ENCODE results near the gene OLA1.

Gene OLA1

DNA sequence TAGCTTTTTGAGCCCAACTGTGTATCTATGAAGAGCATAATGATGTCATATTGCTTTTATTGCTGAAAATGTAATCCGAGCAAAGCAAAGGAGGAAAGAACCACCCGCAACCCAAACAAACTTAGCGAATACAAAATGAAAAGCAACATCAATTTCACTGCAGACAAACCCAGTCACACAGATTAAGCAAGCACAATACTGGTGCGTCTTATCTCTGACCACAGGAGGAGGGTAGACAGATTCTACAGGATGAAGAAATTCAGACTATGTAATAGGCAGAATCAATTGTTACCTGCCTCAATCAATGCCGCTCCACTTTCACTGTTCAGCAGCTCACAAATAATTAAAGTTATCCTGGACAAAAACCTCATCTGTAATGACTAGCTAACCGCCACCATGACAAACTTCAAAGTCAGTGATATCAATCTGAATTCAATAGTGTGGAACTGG lies 167.6 kb downstream of the OLA1 start:
- Histone ChIP-seq H3K36me3 (ENCODE audit: control insufficient read depth in 1 of 2, insufficient read depth in 2 of 2, low read length in 2 of 2) (no peaks in the 10 kb centered on the region), H3K27me3 (ENCODE audit: low read depth, low read length) (no peaks in the 10 kb centered on the region), H3K4me1 (ENCODE audit: control insufficient read depth in 1 of 2, insufficient read depth in 2 of 2, low read length in 2 of 2) (no peaks in the 10 kb centered on the region), H3K4me3 (ENCODE audit: low read depth in 1 of 2, low read length in 2 of 2) (no peak overlapping the region), H3K27ac (ENCODE audit: low read length) (no peak overlapping the region), H3K9me3 (ENCODE audit: control insufficient read depth in 1 of 2, low read length in 2 of 2) (no peaks in the 10 kb centered on the region)

DNA sequence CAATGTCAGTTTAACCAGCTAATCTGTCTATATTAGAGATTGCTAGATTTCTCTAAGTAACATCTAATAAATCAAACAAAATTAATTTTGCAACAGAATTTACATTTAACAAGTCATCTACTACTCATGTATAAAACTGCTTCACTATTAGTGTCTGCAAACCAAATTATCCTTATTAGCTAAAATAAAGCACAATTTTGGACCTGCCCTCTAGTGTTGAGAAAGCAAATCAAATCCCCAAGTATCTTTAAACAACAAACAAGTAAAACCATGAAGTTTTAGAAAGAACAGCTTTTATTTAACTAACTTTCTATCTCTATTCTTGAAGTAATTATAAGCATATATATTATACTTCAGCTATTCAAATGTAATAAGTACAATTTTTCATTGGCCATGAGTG lies 170.1 kb downstream of the OLA1 start:
- Histone ChIP-seq H3K27me3 (ENCODE audit: low read depth, low read length) (no peaks in the 10 kb centered on the region), H3K9me3 (ENCODE audit: control insufficient read depth in 1 of 2, low read length in 2 of 2) (no peaks in the 10 kb centered on the region), H3K36me3 (ENCODE audit: control insufficient read depth in 1 of 2, insufficient read depth in 2 of 2, low read length in 2 of 2) (peaks cover 4 to 9% of the 10 kb centered on the region in 2 donors), H3K27ac (ENCODE audit: low read length) (no peak overlapping the region), H3K4me3 (ENCODE audit: low read depth in 1 of 2, low read length in 2 of 2) (no peak overlapping the region), H3K4me1 (ENCODE audit: control insufficient read depth in 1 of 2, insufficient read depth in 2 of 2, low read length in 2 of 2) (no peaks in the 10 kb centered on the region)

DNA sequence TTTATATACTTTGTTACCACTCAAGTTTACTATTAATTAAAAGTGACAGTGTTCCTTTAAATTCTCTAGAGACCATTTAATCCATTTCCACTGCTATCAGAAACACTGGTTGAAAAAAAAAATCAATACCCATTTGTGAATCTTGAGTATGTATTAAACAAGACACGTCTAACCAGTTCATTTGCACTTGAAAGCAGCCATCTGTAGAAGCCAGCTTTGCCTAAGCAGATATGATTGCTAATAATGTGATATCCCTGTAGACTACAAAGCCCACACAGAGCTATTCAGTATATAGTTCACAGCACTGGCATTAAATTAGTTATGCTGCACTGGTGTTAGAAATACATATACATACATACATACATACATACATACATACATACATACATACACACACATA lies 171.4 kb downstream of the OLA1 start:
- Histone ChIP-seq H3K9me3 (ENCODE audit: control insufficient read depth in 1 of 2, low read length in 2 of 2) (no peaks in the 10 kb centered on the region), H3K4me1 (ENCODE audit: control insufficient read depth in 1 of 2, insufficient read depth in 2 of 2, low read length in 2 of 2) (no peaks in the 10 kb centered on the region), H3K27ac (ENCODE audit: low read length) (no peak overlapping the region), H3K36me3 (ENCODE audit: control insufficient read depth in 1 of 2, insufficient read depth in 2 of 2, low read length in 2 of 2) (peaks cover 4 to 9% of the 10 kb centered on the region in 2 donors), H3K27me3 (ENCODE audit: low read depth, low read length) (no peaks in the 10 kb centered on the region), H3K4me3 (ENCODE audit: low read depth in 1 of 2, low read length in 2 of 2) (no peak overlapping the region)

DNA sequence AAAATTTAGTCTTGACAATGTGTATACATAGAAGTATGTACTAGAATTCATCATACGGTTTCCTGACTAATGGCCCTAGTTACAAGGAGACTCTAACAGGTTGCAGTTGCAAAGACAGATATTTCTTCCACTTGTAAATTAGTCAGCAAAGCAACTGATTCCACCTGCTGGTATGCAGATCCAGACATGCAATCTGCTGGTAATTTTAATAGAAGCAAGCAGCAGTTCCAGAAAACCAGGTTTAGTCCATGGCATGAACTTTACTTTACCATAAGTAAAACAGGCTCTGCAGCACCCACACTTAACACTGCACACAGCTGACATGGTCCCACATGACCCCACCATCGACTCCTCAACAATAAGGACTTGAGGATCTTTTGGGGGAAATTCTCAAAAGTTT lies 172.3 kb downstream of the OLA1 start:
- Histone ChIP-seq H3K4me1 (ENCODE audit: control insufficient read depth in 1 of 2, insufficient read depth in 2 of 2, low read length in 2 of 2) (no peaks in the 10 kb centered on the region), H3K27ac (ENCODE audit: low read length) (no peak overlapping the region), H3K27me3 (ENCODE audit: low read depth, low read length) (no peaks in the 10 kb centered on the region), H3K4me3 (ENCODE audit: low read depth in 1 of 2, low read length in 2 of 2) (no peak overlapping the region), H3K9me3 (ENCODE audit: control insufficient read depth in 1 of 2, low read length in 2 of 2) (no peaks in the 10 kb centered on the region), H3K36me3 (ENCODE audit: control insufficient read depth in 1 of 2, insufficient read depth in 2 of 2, low read length in 2 of 2) (peaks cover 4 to 9% of the 10 kb centered on the region in 2 donors)

DNA sequence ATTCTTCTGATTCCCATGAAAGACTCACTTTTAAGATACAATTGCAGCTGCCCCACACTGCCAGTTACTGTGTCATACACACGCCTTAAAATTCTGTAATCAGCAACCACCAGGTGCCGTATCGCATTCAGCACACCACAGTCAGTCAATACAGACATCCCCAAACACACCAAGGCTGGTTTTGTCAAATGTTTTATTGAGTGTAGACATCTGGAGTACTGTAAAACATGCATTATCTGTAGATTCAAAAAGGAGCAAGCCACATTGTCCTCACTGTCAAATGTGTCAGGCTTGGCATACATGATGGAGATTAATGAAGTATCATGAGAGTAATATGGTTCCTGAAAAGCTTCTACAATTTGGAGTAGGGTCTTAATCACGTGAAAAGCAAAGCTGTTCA lies 173.5 kb downstream of the OLA1 start:
- no peak overlapping the region for H3K27ac ChIP-seq (ENCODE audit: low read length)
- no peaks in the 10 kb centered on the region for H3K9me3 ChIP-seq (ENCODE audit: control insufficient read depth in 1 of 2, low read length in 2 of 2)
- H3K4me3 ChIP-seq (ENCODE audit: low read depth in 1 of 2, low read length in 2 of 2) = no peak overlapping the region
- no peaks in the 10 kb centered on the region for H3K4me1 ChIP-seq (ENCODE audit: control insufficient read depth in 1 of 2, insufficient read depth in 2 of 2, low read length in 2 of 2)
- peaks cover 4 to 9% of the 10 kb centered on the region in 2 donors for H3K36me3 ChIP-seq (ENCODE audit: control insufficient read depth in 1 of 2, insufficient read depth in 2 of 2, low read length in 2 of 2)
- no peaks in the 10 kb centered on the region for H3K27me3 ChIP-seq (ENCODE audit: low read depth, low read length)

DNA sequence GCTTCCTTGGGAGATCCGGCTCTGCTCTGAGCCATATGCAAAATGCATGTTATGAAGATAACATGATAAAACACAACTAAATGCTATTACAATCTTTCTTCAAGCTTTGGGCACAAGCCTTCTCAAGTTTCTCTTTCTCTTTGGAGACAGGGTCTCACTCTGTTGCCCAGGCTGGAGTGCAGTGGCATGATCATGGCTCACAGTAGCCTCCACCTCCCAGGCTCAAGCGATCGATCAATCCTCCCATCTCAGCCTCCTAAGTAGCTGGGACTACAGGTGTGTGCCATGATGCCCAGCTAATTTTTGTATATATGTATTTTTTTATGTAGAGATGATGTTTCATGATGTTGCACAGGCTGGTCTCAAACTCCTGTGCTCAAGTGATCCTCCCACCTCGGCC lies 175.5 kb downstream of the OLA1 start:
- no peaks in the 10 kb centered on the region for H3K4me1 ChIP-seq (ENCODE audit: control insufficient read depth in 1 of 2, insufficient read depth in 2 of 2, low read length in 2 of 2)
- no peak overlapping the region for H3K27ac ChIP-seq (ENCODE audit: low read length)

DNA sequence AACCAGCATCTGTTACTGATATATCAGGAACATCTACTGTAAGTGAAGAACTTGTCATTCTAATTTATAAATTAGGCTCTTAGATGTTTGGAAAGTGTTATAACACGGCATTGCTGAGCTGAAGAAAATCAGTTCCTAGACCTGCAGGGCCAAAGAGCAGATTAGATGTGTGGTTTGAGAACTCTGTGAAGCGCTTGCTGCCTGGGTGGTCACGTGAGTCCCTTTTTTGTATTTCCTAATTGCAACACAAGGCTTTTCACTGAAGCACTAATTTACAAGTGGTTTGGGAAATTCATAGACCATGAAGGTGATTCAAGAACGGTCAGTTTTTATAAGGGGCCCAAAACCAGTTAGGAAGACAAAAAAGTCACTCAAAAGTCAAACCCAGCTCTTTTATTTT lies 176.3 kb downstream of the OLA1 start:
- Histone ChIP-seq H3K27ac (ENCODE audit: low read length) (no peak overlapping the region), H3K36me3 (ENCODE audit: control insufficient read depth in 1 of 2, insufficient read depth in 2 of 2, low read length in 2 of 2) (peaks cover 4 to 9% of the 10 kb centered on the region in 2 donors), H3K27me3 (ENCODE audit: low read depth, low read length) (no peaks in the 10 kb centered on the region), H3K4me1 (ENCODE audit: control insufficient read depth in 1 of 2, insufficient read depth in 2 of 2, low read length in 2 of 2) (no peaks in the 10 kb centered on the region), H3K4me3 (ENCODE audit: low read depth in 1 of 2, low read length in 2 of 2) (no peak overlapping the region), H3K9me3 (ENCODE audit: control insufficient read depth in 1 of 2, low read length in 2 of 2) (no peaks in the 10 kb centered on the region)

More for the DNA sequence above, 175.5 kb downstream of the OLA1 start:
- no peaks in the 10 kb centered on the region for H3K9me3 ChIP-seq (ENCODE audit: control insufficient read depth in 1 of 2, low read length in 2 of 2)
- H3K36me3 ChIP-seq (ENCODE audit: control insufficient read depth in 1 of 2, insufficient read depth in 2 of 2, low read length in 2 of 2) = peaks cover 4 to 9% of the 10 kb centered on the region in 2 donors
- H3K4me3 ChIP-seq (ENCODE audit: low read depth in 1 of 2, low read length in 2 of 2) = no peak overlapping the region
- H3K27me3 ChIP-seq (ENCODE audit: low read depth, low read length) = no peaks in the 10 kb centered on the region

DNA sequence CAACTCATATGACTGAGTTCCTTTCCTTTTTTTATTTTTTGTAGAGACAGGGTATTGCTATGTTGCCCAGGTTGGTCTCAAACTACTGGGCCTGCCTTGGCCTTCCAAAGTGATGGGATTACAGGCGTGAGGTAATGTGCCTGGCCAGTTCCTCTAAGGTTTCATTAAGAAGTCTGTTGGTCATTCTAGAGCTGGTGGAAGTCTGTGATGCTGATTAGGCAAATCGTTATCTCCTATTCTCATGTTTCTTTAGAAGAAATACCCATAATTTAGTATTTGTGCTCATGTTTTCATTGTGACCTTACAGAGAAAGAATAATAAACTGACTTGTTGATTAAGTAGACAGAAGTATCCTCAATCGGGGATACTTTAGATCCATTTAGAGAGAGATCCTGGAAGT lies 177.0 kb downstream of the OLA1 start:
- H3K9me3 ChIP-seq (ENCODE audit: control insufficient read depth in 1 of 2, low read length in 2 of 2) = no peaks in the 10 kb centered on the region
- no peak overlapping the region for H3K4me3 ChIP-seq (ENCODE audit: low read depth in 1 of 2, low read length in 2 of 2)
- H3K4me1 ChIP-seq (ENCODE audit: control insufficient read depth in 1 of 2, insufficient read depth in 2 of 2, low read length in 2 of 2) = no peaks in the 10 kb centered on the region
- no peak overlapping the region for H3K27ac ChIP-seq (ENCODE audit: low read length)
- H3K36me3 ChIP-seq (ENCODE audit: control insufficient read depth in 1 of 2, insufficient read depth in 2 of 2, low read length in 2 of 2) = peaks cover 4 to 9% of the 10 kb centered on the region in 2 donors
- no peaks in the 10 kb centered on the region for H3K27me3 ChIP-seq (ENCODE audit: low read depth, low read length)

DNA sequence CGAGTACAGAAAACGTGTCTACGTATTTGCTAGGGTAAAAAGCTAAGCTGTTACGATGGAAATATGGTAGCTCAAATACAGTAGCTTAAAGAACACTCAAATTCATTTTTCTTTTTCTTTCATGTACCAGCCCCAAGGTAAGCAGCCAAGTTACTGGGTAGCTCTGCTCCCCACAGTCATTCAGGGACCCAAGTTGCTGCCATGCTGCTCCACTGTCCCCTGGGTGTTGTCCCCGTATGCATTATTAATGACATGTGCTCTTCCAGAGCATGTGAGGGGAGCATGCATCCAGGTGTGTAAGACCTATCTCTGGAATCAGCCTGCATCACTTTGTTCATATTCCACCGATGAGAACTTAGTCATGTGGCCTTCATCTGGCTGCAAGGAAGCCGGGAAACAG lies 178.1 kb downstream of the OLA1 start:
- Histone ChIP-seq H3K27me3 (ENCODE audit: low read depth, low read length) (no peaks in the 10 kb centered on the region), H3K36me3 (ENCODE audit: control insufficient read depth in 1 of 2, insufficient read depth in 2 of 2, low read length in 2 of 2) (peaks cover 4 to 9% of the 10 kb centered on the region in 2 donors), H3K4me3 (ENCODE audit: low read depth in 1 of 2, low read length in 2 of 2) (no peak overlapping the region), H3K27ac (ENCODE audit: low read length) (no peak overlapping the region), H3K9me3 (ENCODE audit: control insufficient read depth in 1 of 2, low read length in 2 of 2) (no peaks in the 10 kb centered on the region), H3K4me1 (ENCODE audit: control insufficient read depth in 1 of 2, insufficient read depth in 2 of 2, low read length in 2 of 2) (no peaks in the 10 kb centered on the region)

DNA sequence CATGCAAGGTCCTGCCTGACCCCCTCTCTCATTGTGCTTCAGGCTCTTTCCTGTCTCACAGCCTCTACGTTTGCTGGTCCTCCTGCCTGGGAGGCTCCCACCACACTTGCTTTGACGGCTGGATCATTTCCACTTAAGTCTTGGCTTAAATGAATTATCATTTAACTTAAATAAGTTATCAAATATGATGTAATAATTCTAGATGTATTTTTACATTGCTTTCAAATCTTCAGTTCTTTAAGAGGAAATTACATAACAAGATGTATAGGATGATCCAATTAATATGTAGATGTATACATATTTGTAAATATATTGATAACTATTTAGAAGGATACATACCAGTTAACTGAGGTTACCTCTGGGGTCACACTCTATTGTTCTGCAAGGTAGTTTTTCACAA lies 180.5 kb downstream of the OLA1 start:
- Histone ChIP-seq H3K4me1 (ENCODE audit: control insufficient read depth in 1 of 2, insufficient read depth in 2 of 2, low read length in 2 of 2) (no peaks in the 10 kb centered on the region), H3K4me3 (ENCODE audit: low read depth in 1 of 2, low read length in 2 of 2) (no peak overlapping the region), H3K9me3 (ENCODE audit: control insufficient read depth in 1 of 2, low read length in 2 of 2) (no peaks in the 10 kb centered on the region), H3K27ac (ENCODE audit: low read length) (no peak overlapping the region), H3K36me3 (ENCODE audit: control insufficient read depth in 1 of 2, insufficient read depth in 2 of 2, low read length in 2 of 2) (no peaks in the 10 kb centered on the region), H3K27me3 (ENCODE audit: low read depth, low read length) (no peaks in the 10 kb centered on the region)

DNA sequence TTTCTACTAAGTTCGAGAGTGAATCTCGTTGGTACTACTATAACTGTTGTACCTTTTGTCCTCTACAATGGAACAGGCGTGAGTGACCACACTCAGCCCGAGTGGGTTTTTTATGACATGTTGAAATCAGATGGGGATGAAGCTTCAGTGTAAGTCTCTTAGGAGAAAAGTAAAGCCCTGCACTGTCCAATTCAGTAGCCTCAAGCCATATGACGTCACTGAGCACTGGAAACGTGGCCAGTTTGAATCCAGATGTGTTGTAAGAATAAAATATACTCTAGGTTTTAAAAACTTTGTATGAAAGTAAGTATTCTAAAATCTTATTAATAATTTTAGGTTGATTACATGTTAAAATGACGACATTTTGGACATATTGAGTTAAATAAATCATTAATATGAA lies 181.5 kb downstream of the OLA1 start:
- Histone ChIP-seq H3K4me3 (ENCODE audit: low read depth in 1 of 2, low read length in 2 of 2) (no peak overlapping the region), H3K9me3 (ENCODE audit: control insufficient read depth in 1 of 2, low read length in 2 of 2) (no peaks in the 10 kb centered on the region), H3K27ac (ENCODE audit: low read length) (no peak overlapping the region)

DNA sequence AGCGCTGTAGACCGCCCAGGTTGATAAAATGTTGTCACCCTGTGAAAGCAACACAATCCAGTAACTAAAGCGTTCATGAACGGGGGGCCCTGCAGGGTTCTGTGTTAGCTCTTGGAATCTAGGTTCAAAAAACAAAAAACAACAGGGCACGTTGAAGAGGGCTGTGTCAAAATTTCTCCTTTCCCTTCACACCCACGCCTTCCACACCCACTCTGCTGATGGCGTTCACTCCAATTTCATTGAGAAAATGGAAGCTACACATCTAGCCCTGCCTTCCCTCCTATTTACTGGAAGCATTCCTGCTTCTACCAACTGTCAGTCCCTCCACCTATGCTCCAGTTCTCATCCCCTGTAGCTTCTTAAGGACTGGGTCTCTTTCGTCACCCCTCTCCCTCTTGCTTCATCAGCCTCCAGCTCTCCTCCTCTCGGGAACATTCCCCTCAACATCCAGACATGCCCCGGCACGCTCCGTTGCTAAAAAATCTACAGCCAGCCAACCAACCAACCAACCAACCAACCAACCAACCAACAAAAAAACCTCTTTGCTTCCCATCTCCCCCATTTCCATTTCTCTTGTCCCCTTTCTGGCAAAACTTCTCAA lies 184.7 kb downstream of the OLA1 start:
- no peak overlapping the region for H3K27ac ChIP-seq (ENCODE audit: low read length)
- H3K36me3 ChIP-seq (ENCODE audit: control insufficient read depth in 1 of 2, insufficient read depth in 2 of 2, low read length in 2 of 2) = no peaks in the 10 kb centered on the region
- H3K4me3 ChIP-seq (ENCODE audit: low read depth in 1 of 2, low read length in 2 of 2) = no peak overlapping the region
- H3K4me1 ChIP-seq (ENCODE audit: control insufficient read depth in 1 of 2, insufficient read depth in 2 of 2, low read length in 2 of 2) = no peaks in the 10 kb centered on the region
- H3K9me3 ChIP-seq (ENCODE audit: control insufficient read depth in 1 of 2, low read length in 2 of 2) = no peaks in the 10 kb centered on the region
- H3K27me3 ChIP-seq (ENCODE audit: low read depth, low read length) = no peaks in the 10 kb centered on the region

More for the DNA sequence above, 181.5 kb downstream of the OLA1 start:
- Histone ChIP-seq H3K27me3 (ENCODE audit: low read depth, low read length) (no peaks in the 10 kb centered on the region), H3K4me1 (ENCODE audit: control insufficient read depth in 1 of 2, insufficient read depth in 2 of 2, low read length in 2 of 2) (no peaks in the 10 kb centered on the region), H3K36me3 (ENCODE audit: control insufficient read depth in 1 of 2, insufficient read depth in 2 of 2, low read length in 2 of 2) (no peaks in the 10 kb centered on the region)
